Stimulated activated naive B cell treated with anti-CD40 and anti-IgM and Interleukin-4, amounts not matched to agents 10 μg/mL and 1 μg/mL and 100 μg/mL, for 72 hours (primary cell): ENCODE results near the gene CD302.
"Not testable (repeated sequence)": the region's sequence is repeated elsewhere in the genome, so short reads cannot be mapped to it uniquely, and the experiment has no call there.

Experiments used
- ATAC-seq, 2 donors: fragments of 150-1000 bp; cut with Tn5 transposase; replicated peaks; 2 replicates each; pipeline ENCODE4 v1.10.0; 2021; ENCODE audit warnings: moderate library complexity in 1 of 2
- DNase-seq: peaks from one replicate; pipeline ENCODE4 v3.0.0; 2021
- H3K27ac Mint-ChIP-seq: one replicate; pipeline ENCODE4 v1.8.0; 2022; ENCODE audit warnings: mild to moderate bottlenecking, mixed read lengths
- H3K27me3 Mint-ChIP-seq, 2 donors: one replicate each; pipeline ENCODE4 v1.8.0; 2022; ENCODE audit warnings: mixed read lengths in 2 of 2
- H3K36me3 Mint-ChIP-seq, 2 donors: one replicate each; pipeline ENCODE4 v1.8.0; 2022; ENCODE audit warnings: mixed read lengths in 2 of 2, mild to moderate bottlenecking in 1 of 2
- H3K4me1 Mint-ChIP-seq, 2 donors: one replicate each; pipeline ENCODE4 v1.8.0; 2022; ENCODE audit warnings: mixed read lengths in 2 of 2, mild to moderate bottlenecking in 1 of 2
- H3K4me3 Mint-ChIP-seq, 2 donors: one replicate each; pipeline ENCODE4 v1.8.0; 2022; ENCODE audit warnings: mild to moderate bottlenecking in 2 of 2, mixed read lengths in 2 of 2, moderate library complexity in 1 of 2
- H3K9me3 Mint-ChIP-seq, 2 donors: one replicate each; pipeline ENCODE4 v1.8.0; 2022; ENCODE audit warnings: mixed read lengths in 2 of 2, mild to moderate bottlenecking in 1 of 2

Gene CD302

GRCh38 chr2:159804941-159805340 lies 6.9 kb upstream of the CD302 start:
- DNase-seq (no peak), ATAC-seq (no peak)
- Mint-ChIP-seq H3K9me3 (no peaks in the 10 kb centered on the region), H3K27ac (no peak overlapping the region), H3K36me3 (peaks cover 46 to 51% of the 10 kb centered on the region in 2 donors), H3K4me3 (no peak overlapping the region), H3K27me3 (no peaks in the 10 kb centered on the region), H3K4me1 (peaks cover 12 to 23% of the 10 kb centered on the region in 2 donors)

DNA sequence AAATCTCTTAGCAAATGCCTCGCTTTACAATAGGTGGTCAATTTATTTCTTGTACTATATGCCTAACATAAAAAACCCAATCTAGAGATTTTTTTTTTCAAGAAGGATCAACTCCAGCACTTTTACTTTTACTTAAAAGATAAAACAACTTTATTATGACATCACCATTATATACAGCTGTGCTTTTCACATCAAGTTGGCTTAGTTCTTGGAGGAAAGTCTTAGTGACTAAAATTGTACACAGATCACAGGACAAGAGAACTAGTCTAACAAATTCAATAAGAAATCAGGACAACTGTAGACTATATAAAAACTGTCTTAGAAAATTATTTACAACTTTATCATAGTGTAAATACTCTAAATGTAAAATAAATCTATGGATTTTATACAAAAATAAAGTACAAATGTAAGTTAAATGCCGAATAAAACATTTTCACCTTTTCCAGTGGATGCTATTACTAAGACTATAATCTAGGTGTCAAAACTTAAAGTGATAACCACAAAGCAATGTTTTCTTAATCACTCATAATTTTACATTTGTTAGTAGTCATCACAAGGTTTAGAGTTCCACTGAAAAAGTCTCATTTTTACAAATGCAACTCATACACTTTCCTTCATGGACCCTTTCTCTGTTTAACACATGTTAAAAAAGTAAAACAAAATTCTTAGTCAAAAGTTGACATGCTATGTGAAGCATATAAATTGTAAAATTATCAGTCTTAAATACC lies 5.4 kb upstream of the CD302 start:
- Mint-ChIP-seq H3K4me1 (peaks cover 18 to 38% of the 10 kb centered on the region in 2 donors), H3K27ac (no peak overlapping the region), H3K9me3 (no peaks in the 10 kb centered on the region), H3K27me3 (no peaks in the 10 kb centered on the region), H3K4me3 (no peak overlapping the region), H3K36me3 (peaks cover 41 to 54% of the 10 kb centered on the region in 2 donors)
- DNase-seq (no peak), ATAC-seq (no peak)

- no peak for ATAC-seq
- no peak overlapping the region for H3K27ac Mint-ChIP-seq
Observed at GRCh38 chr2:159802673-159803072, 4.7 kb upstream of the CD302 start.

DNA sequence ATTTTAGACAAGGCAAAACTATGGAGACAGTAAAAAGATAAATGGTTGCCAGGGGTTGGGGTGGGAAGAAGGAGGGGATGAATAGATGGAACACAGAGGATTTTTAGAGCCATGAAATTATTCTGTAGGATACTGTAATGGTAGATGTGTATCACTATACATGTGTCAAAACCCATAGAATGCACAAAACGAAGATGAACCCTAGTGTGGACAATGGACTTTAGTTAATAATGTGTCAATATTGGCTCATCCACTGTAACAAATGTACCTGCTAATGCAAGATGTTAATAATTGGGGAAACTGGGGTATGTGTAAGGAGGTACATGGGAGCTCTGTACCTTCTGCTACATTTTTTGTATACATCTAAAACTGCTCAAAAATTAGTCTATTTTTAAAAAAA lies 1.8 kb upstream of the CD302 start:
- no peak overlapping the region for H3K4me3 Mint-ChIP-seq
- ATAC-seq (no peak), DNase-seq (no peak)
- no peaks in the 10 kb centered on the region for H3K9me3 Mint-ChIP-seq
- peaks cover 21 to 36% of the 10 kb centered on the region in 2 donors for H3K36me3 Mint-ChIP-seq
- no peak overlapping the region for H3K27ac Mint-ChIP-seq
- H3K27me3 Mint-ChIP-seq = peaks cover 0 to 8% of the 10 kb centered on the region in 2 donors
- peaks cover 19 to 44% of the 10 kb centered on the region in 2 donors for H3K4me1 Mint-ChIP-seq

More at GRCh38 chr2:159802673-159803072, 4.7 kb upstream of the CD302 start:
- peaks cover 18 to 43% of the 10 kb centered on the region in 2 donors for H3K4me1 Mint-ChIP-seq
- no peak overlapping the region for H3K4me3 Mint-ChIP-seq
- peaks cover 39 to 55% of the 10 kb centered on the region in 2 donors for H3K36me3 Mint-ChIP-seq
- no peak for DNase-seq
- no peaks in the 10 kb centered on the region for H3K9me3 Mint-ChIP-seq
- H3K27me3 Mint-ChIP-seq = peaks cover 0 to 2% of the 10 kb centered on the region in 2 donors

DNA sequence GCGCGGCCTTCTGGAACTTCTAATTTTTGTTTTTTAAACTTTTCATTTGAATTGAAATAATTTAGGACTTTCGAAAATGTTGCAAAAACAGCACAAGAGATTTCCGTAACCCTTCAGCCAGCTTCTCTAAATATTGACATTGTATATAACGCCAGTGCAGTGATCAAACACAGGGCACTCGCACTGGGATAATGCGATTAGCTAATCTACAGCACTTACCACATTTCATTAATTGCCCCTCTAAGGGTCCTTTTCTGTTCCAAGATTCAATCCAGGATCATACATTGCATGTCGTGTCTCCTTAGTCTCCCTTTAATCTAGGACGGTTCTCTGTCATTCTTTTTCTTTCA lies 343 bp upstream of the CD302 start:
- Mint-ChIP-seq H3K4me3 (peak overlapping the region; percentile 86), H3K27ac (peak overlapping the region; percentile 59), H3K36me3 (peaks cover 19 to 33% of the 10 kb centered on the region in 2 donors), H3K4me1 (peaks cover 18 to 44% of the 10 kb centered on the region in 2 donors), H3K27me3 (peaks cover 0 to 8% of the 10 kb centered on the region in 2 donors), H3K9me3 (no peaks in the 10 kb centered on the region)
- ATAC-seq (peak; percentile 12 to 14), DNase-seq (no peak)

GRCh38 chr2:159797225-159797542 lies 824 bp downstream of the CD302 start:
- peaks cover 15 to 30% of the 10 kb centered on the region in 2 donors for H3K36me3 Mint-ChIP-seq
- ATAC-seq (no peak), DNase-seq (no peak)
- H3K27ac Mint-ChIP-seq = peak overlapping the region; percentile 93
- peak overlapping the region; percentile 86 for H3K4me3 Mint-ChIP-seq
- peaks cover 15 to 37% of the 10 kb centered on the region in 2 donors for H3K4me1 Mint-ChIP-seq
- H3K9me3 Mint-ChIP-seq = no peaks in the 10 kb centered on the region
- peaks cover 0 to 8% of the 10 kb centered on the region in 2 donors for H3K27me3 Mint-ChIP-seq

DNA sequence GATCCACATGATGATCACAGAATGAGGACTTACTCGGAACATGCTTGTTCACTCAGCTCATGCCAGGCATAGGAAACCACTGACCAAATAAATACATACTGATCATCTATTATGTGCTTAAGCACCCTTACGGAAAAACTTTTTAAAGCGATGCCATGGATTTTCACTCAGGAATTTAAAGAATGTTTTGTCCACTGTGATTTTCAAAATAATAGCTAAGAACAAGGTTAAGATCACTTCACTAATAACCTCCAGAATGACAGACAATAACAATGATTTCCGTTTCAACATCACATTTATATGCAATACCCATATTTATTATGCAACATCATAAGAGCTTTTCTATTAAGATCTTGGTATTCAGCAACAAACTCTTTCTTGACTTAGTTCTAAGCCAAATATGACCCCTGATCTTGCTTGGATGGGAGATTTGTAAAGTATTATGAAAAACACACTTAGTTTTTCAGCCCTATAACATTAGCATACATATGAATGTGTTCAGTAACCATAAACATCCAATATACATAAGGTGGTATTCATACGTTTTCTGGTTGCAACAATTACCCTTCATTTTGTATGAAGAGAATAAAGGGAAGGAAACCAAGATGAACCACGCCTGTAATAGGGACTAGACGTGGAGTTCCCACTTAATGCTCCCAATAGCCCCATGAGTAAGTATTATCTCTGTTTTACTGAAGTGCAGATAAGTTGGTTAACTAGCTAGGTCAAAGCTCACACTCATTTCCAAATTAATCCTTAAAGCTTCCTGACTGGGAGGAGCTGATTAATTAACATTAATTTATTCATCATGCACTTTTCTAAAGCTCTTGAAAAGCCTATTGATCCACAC lies 1.9 kb downstream of the CD302 start:
- Mint-ChIP-seq H3K36me3 (peaks cover 8 to 24% of the 10 kb centered on the region in 2 donors), H3K27me3 (peaks cover 0 to 8% of the 10 kb centered on the region in 2 donors), H3K9me3 (no peaks in the 10 kb centered on the region), H3K4me3 (no peak overlapping the region), H3K27ac (no peak overlapping the region), H3K4me1 (peaks cover 12 to 30% of the 10 kb centered on the region in 2 donors)
- ATAC-seq (no peak), DNase-seq (no peak)

GRCh38 chr2:159793326-159793725 lies 4.7 kb downstream of the CD302 start:
- Mint-ChIP-seq H3K27ac (no peak overlapping the region), H3K9me3 (no peaks in the 10 kb centered on the region), H3K4me3 (no peak overlapping the region), H3K36me3 (peaks cover 2 to 9% of the 10 kb centered on the region in 2 donors), H3K27me3 (peaks cover 0 to 8% of the 10 kb centered on the region in 2 donors), H3K4me1 (peaks cover 5 to 21% of the 10 kb centered on the region in 2 donors)
- ATAC-seq (no peak), DNase-seq (no peak)

DNA sequence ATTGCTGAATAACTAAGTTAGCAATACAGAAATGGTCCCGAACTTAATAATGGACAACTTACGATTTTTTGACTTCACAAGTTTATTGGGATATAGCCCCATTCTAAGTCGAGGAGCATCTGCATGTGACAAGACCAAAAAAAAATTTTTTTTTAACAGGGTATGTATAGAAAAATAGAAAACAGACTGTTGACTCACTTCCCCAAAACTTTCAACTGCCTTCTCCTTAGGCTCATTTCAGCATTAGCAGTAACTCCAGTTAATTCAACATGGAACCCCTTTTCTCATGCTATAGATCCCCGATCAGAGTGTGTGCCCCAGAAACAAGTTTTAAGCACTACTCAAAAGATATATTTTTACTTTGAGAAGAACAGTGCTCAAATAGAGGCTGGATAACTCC lies 5.4 kb downstream of the CD302 start:
- ATAC-seq (no peak), DNase-seq (no peak)
- Mint-ChIP-seq H3K9me3 (no peaks in the 10 kb centered on the region), H3K36me3 (peaks cover 2 to 9% of the 10 kb centered on the region in 2 donors), H3K4me1 (peaks cover 5 to 16% of the 10 kb centered on the region in 2 donors), H3K27me3 (peaks cover 0 to 5% of the 10 kb centered on the region in 2 donors), H3K27ac (no peak overlapping the region), H3K4me3 (no peak overlapping the region)

DNA sequence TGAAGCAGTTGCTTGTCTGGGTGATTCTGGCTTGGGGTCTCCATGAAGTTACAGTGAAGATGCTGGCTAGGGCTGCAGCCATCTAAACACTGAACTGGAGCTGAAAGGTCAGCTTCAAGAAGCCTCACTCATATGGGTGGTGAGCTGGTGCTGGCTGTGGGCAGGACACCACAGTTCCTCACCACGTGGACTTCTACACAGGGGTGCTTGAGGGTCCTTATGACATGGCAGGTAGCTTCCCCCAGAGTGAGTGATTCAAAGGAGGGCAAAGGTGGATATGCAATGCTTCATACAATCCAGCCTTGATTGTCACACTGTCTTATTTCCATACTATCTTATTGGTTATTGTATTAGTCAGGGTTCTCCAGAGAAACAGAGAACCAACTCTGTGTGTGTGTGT lies 6.0 kb downstream of the CD302 start:
- no peak overlapping the region for H3K27ac Mint-ChIP-seq
- H3K9me3 Mint-ChIP-seq = no peaks in the 10 kb centered on the region
- H3K4me3 Mint-ChIP-seq = no peak overlapping the region
- DNase-seq (no peak), ATAC-seq (no peak)
- H3K27me3 Mint-ChIP-seq = no peaks in the 10 kb centered on the region
- H3K36me3 Mint-ChIP-seq = peaks cover 2 to 9% of the 10 kb centered on the region in 2 donors
- H3K4me1 Mint-ChIP-seq = peaks cover 1 to 12% of the 10 kb centered on the region in 2 donors

DNA sequence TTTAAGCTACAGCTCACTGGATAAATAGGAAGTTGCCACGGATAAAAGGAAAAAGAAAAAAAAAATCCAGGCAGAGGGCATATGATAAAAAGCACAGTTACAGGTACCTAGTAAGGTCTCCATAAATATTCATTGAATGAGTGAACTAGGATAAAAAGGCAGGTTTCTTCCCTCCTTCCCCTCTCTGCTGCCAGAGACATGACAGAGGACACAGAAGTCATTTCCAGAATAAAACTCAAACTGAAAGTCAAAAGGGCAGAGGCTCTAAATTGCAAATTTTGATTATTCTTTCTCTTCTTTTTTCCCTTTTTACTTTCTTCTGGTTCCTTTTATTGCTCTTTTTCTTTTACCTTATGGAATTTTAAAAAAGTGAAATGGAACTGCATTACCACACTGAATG lies 7.7 kb downstream of the CD302 start:
- peak overlapping the region; percentile 56 for H3K27ac Mint-ChIP-seq
- H3K27me3 Mint-ChIP-seq = no peaks in the 10 kb centered on the region
- H3K9me3 Mint-ChIP-seq = no peaks in the 10 kb centered on the region
- peaks cover 0 to 7% of the 10 kb centered on the region in 2 donors for H3K4me1 Mint-ChIP-seq
- no peak overlapping the region for H3K4me3 Mint-ChIP-seq
- DNase-seq = no peak
- no peak for ATAC-seq
- H3K36me3 Mint-ChIP-seq = peaks cover 2 to 6% of the 10 kb centered on the region in 2 donors

GRCh38 chr2:159788253-159788652 lies 9.8 kb downstream of the CD302 start:
- no peak overlapping the region for H3K4me3 Mint-ChIP-seq
- H3K27ac Mint-ChIP-seq = no peak overlapping the region
- ATAC-seq = no peak
- peaks cover 0 to 7% of the 10 kb centered on the region in 2 donors for H3K4me1 Mint-ChIP-seq
- H3K9me3 Mint-ChIP-seq = no peaks in the 10 kb centered on the region
- H3K27me3 Mint-ChIP-seq = no peaks in the 10 kb centered on the region
- DNase-seq = no peak
- peaks cover 2 to 5% of the 10 kb centered on the region in 2 donors for H3K36me3 Mint-ChIP-seq

DNA sequence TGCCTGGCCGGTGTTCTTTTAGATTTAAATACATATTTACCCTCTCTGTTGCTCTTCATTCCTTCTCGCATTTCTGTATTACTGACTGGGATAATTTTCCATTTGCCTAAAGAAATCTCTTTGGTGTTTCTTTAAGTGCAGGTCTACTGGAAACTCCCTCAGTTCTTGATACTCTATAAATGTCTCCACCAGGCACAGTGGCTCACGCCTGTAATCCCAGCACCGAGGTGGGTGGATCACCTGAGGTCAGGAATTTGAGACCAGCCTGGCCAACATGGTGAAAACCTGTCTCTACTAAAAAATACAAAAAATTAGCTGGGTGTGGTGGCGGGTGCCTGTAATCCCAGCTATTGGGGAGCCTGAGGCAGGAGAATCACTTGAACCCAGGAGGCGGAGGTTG lies 10.4 kb downstream of the CD302 start:
- not testable (repeated sequence) for H3K27ac Mint-ChIP-seq, H3K36me3 Mint-ChIP-seq, H3K4me3 Mint-ChIP-seq, H3K27me3 Mint-ChIP-seq, DNase-seq, ATAC-seq, H3K9me3 Mint-ChIP-seq, H3K4me1 Mint-ChIP-seq

- no peaks in the 10 kb centered on the region for H3K27me3 Mint-ChIP-seq
- ATAC-seq (no peak), DNase-seq (no peak)
- peaks cover 0 to 7% of the 10 kb centered on the region in 2 donors for H3K4me1 Mint-ChIP-seq
- H3K4me3 Mint-ChIP-seq = no peak overlapping the region
- H3K9me3 Mint-ChIP-seq = no peaks in the 10 kb centered on the region
- H3K36me3 Mint-ChIP-seq = peaks cover 0 to under 1% of the 10 kb centered on the region in 2 donors
- H3K27ac Mint-ChIP-seq = no peak overlapping the region
Observed at GRCh38 chr2:159786938-159787337, 11.1 kb downstream of the CD302 start.

- DNase-seq (no peak), ATAC-seq (no peak)
- Mint-ChIP-seq H3K4me1 (peaks cover 1 to 10% of the 10 kb centered on the region in 2 donors), H3K36me3 (no peaks in the 10 kb centered on the region), H3K27me3 (no peaks in the 10 kb centered on the region), H3K9me3 (no peaks in the 10 kb centered on the region), H3K27ac (no peak overlapping the region), H3K4me3 (no peak overlapping the region)
Observed at GRCh38 chr2:159785195-159785594, 12.8 kb downstream of the CD302 start.
